Endothelial cell (in vitro differentiated cells): ENCODE results near the gene METTL15. TPM values are rescaled to one million over a fixed set of nuclear protein-coding genes. Genes with fewer than 3 reads are reported as not detected.
"Not testable (repeated sequence)": the region's sequence is repeated elsewhere in the genome, so short reads cannot be mapped to it uniquely, and the experiment has no call there.

Experiments used
- DNase-seq: peaks from one replicate; pipeline ENCODE4 v3.0.0; 2021; ENCODE audit warnings: low spot score
- H3K27ac Mint-ChIP-seq: one replicate; pipeline ENCODE4 v1.8.0; 2021; ENCODE audit warnings: mixed read lengths, inconsistent platforms; ENCODE audit not compliant: unreplicated experiment
- H3K27me3 Mint-ChIP-seq: one replicate; pipeline ENCODE4 v1.8.0; 2021; ENCODE audit warnings: mild to moderate bottlenecking, moderate library complexity, mixed read lengths, inconsistent platforms; ENCODE audit not compliant: unreplicated experiment
- H3K36me3 Mint-ChIP-seq: one replicate; pipeline ENCODE4 v1.8.0; 2021; ENCODE audit warnings: mild to moderate bottlenecking, low read depth, mixed read lengths, inconsistent platforms; ENCODE audit not compliant: unreplicated experiment
- H3K4me1 Mint-ChIP-seq: one replicate; pipeline ENCODE4 v1.8.0; 2021; ENCODE audit warnings: mild to moderate bottlenecking, mixed read lengths, inconsistent platforms; ENCODE audit not compliant: unreplicated experiment
- H3K4me3 Mint-ChIP-seq: one replicate; pipeline ENCODE4 v1.8.0; 2021; ENCODE audit warnings: mild to moderate bottlenecking, mixed read lengths, inconsistent platforms; ENCODE audit not compliant: unreplicated experiment
- H3K9me3 Mint-ChIP-seq: one replicate; pipeline ENCODE4 v1.8.0; 2021; ENCODE audit warnings: mixed read lengths, inconsistent platforms; ENCODE audit not compliant: unreplicated experiment
- total RNA-seq: library from RNA; stranded (reverse); fragmentation: NEBNext Ultra II Directional; extraction: Animal tissue kit (Norgen Biotek cat#: 25700); gene quantifications from one replicate; pipeline ENCODE4 v1.2.1, GENCODE V29; 2021; ENCODE audit not compliant: unreplicated experiment
- TF ChIP-seq, protein P1 (sequence below): fragments of 200-600 bp; sonication (generic); IDR thresholded peaks from one replicate; pipeline ENCODE4 v1.5.0; 2021; ENCODE audit warnings: antibody characterized with exemption; ENCODE audit not compliant: unreplicated experiment

METTL15 gene
- total RNA-seq, 1 donor from 2014 or later, result 8.8 TPM

DNA sequence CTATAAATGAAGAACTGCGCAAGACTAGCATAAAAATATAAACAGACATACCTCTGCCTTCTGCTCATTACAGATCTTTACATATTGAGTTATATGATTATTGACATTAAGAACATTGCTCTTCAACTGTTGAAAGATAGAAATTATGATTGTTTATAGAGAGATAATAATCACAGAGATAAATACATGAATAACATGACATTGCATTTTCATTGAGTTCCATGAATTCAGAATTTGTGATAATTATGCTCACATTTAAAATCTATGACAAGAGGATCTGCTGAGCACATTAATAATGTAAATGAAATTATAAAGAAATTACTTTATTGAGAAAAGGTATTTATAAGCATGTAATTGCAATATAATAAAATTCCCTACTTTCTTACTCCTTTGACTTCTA, 25.1 kb upstream of the METTL15 start:
- TF ChIP-seq, protein P1, sequence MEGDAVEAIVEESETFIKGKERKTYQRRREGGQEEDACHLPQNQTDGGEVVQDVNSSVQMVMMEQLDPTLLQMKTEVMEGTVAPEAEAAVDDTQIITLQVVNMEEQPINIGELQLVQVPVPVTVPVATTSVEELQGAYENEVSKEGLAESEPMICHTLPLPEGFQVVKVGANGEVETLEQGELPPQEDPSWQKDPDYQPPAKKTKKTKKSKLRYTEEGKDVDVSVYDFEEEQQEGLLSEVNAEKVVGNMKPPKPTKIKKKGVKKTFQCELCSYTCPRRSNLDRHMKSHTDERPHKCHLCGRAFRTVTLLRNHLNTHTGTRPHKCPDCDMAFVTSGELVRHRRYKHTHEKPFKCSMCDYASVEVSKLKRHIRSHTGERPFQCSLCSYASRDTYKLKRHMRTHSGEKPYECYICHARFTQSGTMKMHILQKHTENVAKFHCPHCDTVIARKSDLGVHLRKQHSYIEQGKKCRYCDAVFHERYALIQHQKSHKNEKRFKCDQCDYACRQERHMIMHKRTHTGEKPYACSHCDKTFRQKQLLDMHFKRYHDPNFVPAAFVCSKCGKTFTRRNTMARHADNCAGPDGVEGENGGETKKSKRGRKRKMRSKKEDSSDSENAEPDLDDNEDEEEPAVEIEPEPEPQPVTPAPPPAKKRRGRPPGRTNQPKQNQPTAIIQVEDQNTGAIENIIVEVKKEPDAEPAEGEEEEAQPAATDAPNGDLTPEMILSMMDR, result no peak
- H3K9me3 Mint-ChIP-seq, result no peaks in the 10 kb centered on the region
- DNase-seq, result no peak
- H3K27ac Mint-ChIP-seq, result no peak overlapping the region
- H3K4me1 Mint-ChIP-seq, result no peaks in the 10 kb centered on the region
- no peak overlapping the region for H3K4me3 Mint-ChIP-seq
- H3K36me3 Mint-ChIP-seq, result no peaks in the 10 kb centered on the region
- peaks cover 1% of the 10 kb centered on the region for H3K27me3 Mint-ChIP-seq

DNA sequence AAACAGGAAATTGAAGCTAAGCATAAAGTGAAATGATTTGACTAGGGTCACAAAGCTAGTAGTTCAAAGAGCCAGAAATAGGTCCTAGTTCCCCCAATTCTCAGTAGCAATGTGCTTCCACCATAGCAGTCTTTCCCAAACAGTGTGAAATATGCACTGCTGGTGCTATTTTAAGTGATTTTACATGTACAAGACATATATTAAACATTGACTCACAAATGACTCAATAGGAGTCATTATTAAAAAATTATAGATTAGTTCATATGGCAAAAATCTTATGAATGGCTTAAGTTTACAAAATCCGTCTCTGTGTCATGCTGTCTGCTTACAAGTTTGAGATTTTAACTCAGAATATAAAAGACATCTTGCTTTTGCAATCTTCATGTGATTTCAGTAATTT, 21.6 kb upstream of the METTL15 start:
- H3K27ac Mint-ChIP-seq, result no peak overlapping the region
- DNase-seq, result no peak

GRCh38 chr11:28087192-28087591, 21.0 kb upstream of the METTL15 start:
- not testable (repeated sequence) for H3K27me3 Mint-ChIP-seq, H3K9me3 Mint-ChIP-seq, H3K27ac Mint-ChIP-seq, H3K36me3 Mint-ChIP-seq, H3K4me1 Mint-ChIP-seq, DNase-seq, H3K4me3 Mint-ChIP-seq

More for the DNA sequence above, 21.6 kb upstream of the METTL15 start:
- H3K4me3 Mint-ChIP-seq, result no peak overlapping the region
- H3K4me1 Mint-ChIP-seq, result no peaks in the 10 kb centered on the region
- H3K27me3 Mint-ChIP-seq, result peaks cover 1% of the 10 kb centered on the region
- no peaks in the 10 kb centered on the region for H3K9me3 Mint-ChIP-seq
- no peaks in the 10 kb centered on the region for H3K36me3 Mint-ChIP-seq
- TF ChIP-seq, protein P1, result no peak

DNA sequence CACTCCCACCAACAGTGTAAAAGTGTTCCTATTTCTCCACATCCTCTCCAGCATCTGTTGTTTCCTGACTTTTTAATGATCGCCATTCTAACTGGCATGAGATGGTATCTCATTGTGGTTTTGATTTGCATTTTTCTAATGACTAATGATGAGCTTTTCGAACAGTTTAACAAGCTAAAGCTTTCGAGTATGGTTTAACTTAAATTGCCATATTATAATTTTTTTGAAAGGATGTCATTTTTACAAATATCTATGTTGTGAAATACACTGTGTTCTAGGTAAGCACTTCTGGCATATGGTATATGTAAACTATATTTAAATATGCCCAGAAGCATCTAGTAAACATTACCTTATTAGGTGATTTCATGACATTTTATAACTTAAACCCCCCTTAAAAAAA, 20.5 kb upstream of the METTL15 start:
- H3K27ac Mint-ChIP-seq, H3K4me1 Mint-ChIP-seq, H3K27me3 Mint-ChIP-seq, DNase-seq, H3K9me3 Mint-ChIP-seq, H3K4me3 Mint-ChIP-seq, H3K36me3 Mint-ChIP-seq: not testable (repeated sequence)

- TF ChIP-seq, protein P1, result no peak
- Mint-ChIP-seq H3K27ac (no peak overlapping the region), H3K4me1 (no peaks in the 10 kb centered on the region), H3K4me3 (no peak overlapping the region), H3K36me3 (no peaks in the 10 kb centered on the region), H3K27me3 (peaks cover 1% of the 10 kb centered on the region), H3K9me3 (no peaks in the 10 kb centered on the region)
- no peak for DNase-seq
These were observed 18.8 kb upstream of the METTL15 start for GRCh38 chr11:28089378-28089777.

GRCh38 chr11:28090052-28090749, 18.0 kb upstream of the METTL15 start:
- H3K4me1 Mint-ChIP-seq, result no peaks in the 10 kb centered on the region
- no peak for DNase-seq
- TF ChIP-seq, protein P1, result no peak
- peaks cover 1% of the 10 kb centered on the region for H3K27me3 Mint-ChIP-seq
- no peaks in the 10 kb centered on the region for H3K9me3 Mint-ChIP-seq
- no peaks in the 10 kb centered on the region for H3K36me3 Mint-ChIP-seq
- H3K27ac Mint-ChIP-seq, result no peak overlapping the region
- no peak overlapping the region for H3K4me3 Mint-ChIP-seq
